Measurements from ENCODE around the gene RGS18.

GRCh38 chr1:192151176-192151575 lies 7.1 kb upstream of the RGS18 start:
- no peak for TF ChIP-seq CTCF (IDR thresholded peaks at IDR 0.05)
- TF ChIP-seq POLR2A (IDR thresholded peaks at IDR 0.05) = no peak
